Measurements from ENCODE around the gene DSCAM.

GRCh38 chr21:40463176-40463575 lies 383.8 kb downstream of the DSCAM start:
- TF ChIP-seq CTCF (IDR thresholded peaks at IDR 0.05), result no peak
- no peak for TF ChIP-seq POLR2A (IDR thresholded peaks at IDR 0.05)
- TF ChIP-seq POLR2AphosphoS5 (IDR thresholded peaks at IDR 0.05; ENCODE audit: insufficient read depth in 1 of 2, low read depth in 1 of 2), result no peak

Measured in vagina (tissue), 2 donors.